HG02759 (cell line): ENCODE measurements around the gene SYT7.

Source experiments
- ATAC-seq: cut with Tn5 transposase; IDR thresholded peaks from one replicate; pipeline ENCODE4 v1.9.1; 2021; ENCODE audit warnings: mild to moderate bottlenecking, moderate library complexity; ENCODE audit not compliant: unreplicated experiment

The SYT7 gene

GRCh38 chr11:61522881-61523280 lies 58.0 kb downstream of the SYT7 start:
- no peak for ATAC-seq

- no peak for ATAC-seq
Observed at GRCh38 chr11:61518032-61518795, 62.7 kb downstream of the SYT7 start.

DNA sequence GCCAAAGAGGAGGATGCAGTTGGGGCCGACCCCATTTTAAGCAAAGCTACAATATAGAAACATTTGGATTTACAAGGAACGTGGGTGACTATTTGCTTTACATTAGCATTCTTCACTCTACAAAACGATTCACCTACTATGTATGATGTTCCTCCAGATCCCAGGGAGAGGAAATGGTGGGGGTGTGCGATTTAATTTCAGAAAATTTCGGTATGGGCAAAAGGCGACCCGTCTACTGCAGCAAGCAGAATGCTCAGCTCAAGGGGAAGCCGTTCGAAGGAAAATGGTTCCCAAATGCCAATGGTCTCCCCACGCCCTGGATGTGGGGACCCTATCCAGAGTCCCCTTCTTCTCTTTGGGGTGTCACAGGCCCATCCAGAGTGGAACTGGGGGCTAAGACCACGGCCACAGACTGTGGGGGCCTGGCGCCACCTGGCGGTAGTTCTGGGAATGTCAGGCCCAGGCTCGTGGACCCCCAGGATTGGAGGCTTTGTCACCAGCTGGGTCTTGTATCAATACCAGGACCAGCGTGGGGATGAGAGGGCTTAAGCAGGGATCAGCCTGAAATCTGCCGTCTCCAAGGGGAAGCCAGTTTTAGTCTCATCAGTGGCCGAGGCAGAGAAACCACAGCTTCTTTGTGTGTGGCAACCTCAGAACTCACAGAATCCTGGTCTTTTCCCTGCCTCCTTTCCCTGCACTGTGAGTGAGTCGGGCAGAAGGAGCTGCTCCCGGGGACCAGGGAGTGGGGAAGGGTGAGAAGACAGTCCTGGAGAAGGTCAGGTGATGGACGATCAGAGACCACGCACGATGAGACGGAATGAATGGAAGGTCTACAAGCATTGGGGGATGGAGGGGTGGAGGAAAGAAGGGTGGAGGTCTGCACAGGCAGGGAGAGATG lies 64.0 kb downstream of the SYT7 start:
- no peak for ATAC-seq

GRCh38 chr11:61516191-61516590 lies 64.7 kb downstream of the SYT7 start:
- ATAC-seq: no peak

DNA sequence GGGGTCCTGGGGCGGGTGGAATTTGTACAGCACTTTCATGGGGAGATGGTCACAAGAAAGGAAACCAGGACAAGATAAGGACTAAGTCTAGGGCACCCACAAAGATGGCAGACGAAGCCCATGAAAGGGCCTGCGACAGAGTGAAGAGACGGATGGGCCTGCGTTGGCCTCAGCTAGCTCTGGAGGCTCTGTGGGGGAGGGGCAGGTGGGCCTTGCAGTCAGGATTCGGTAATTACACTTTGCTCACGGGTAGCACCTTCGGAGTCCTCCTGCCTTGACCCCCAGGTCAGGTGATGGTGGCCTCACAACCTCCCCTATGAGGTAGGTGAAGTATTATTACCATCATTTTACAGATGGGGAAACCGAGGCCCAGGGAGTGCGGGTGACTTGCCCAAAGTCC lies 65.2 kb downstream of the SYT7 start:
- ATAC-seq: no peak

GRCh38 chr11:61514050-61514917 lies 66.6 kb downstream of the SYT7 start:
- ATAC-seq: no peak

- no peak for ATAC-seq
Observed at GRCh38 chr11:61513143-61513765, 67.6 kb downstream of the SYT7 start.

DNA sequence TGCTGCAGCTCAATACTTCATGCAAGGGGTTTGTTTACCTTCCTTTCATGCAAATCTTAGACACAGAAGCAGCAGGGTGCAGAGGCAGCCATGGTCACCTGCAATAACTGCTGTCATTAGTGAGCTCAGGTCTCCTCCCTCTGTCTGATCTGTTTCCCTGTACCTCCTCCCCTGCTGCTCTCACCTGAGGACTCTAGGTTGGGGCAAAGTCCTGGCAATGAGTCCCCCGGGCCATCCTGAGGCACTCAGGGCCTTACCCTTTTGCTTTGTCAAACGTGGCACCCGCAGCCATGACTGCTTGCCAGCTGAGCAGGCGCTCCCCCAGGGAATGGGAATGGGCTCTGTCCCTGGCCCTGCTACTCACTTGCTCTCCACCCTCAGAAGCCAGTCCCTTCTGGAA lies 68.4 kb downstream of the SYT7 start:
- ATAC-seq: no peak

DNA sequence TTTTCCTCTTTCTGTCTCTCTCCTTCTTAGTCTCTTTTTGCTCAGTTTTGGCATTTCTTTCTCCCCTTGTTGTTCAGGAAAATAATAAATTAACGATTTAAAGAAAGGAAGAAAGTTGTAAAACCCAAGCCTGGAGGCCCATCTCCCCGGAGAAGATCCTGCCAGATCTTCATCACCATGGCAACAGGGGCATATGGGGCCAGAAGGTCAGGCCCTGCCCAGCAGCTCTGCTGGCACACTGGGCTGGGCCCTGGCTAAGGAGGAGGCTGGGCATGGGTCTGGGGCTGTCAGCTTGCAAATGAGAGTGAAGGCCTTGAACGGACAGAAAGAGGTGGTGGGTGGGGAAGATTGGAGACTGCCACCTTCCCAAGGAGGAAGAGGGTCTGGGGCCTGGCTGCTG lies 69.5 kb downstream of the SYT7 start:
- ATAC-seq: no peak

DNA sequence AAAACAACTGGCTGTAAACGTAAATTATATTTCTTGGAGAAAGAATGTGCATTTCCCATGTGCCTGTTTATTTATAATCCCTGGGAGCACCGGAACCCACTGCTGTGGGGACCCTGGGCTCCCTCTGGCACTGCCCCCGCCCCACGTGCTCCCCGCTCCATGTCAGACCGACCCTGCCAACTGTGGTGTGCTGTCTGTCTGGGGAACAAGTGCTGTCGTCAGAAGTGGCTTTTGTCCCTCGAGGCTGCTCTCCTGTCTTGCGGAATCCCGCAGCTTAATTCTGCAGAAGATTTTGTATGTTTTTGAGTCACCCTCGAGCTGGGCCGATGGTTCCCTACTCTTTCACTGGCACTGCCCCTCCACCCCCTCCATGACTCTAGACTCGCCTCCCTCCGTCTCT lies 69.9 kb downstream of the SYT7 start:
- no peak for ATAC-seq

DNA sequence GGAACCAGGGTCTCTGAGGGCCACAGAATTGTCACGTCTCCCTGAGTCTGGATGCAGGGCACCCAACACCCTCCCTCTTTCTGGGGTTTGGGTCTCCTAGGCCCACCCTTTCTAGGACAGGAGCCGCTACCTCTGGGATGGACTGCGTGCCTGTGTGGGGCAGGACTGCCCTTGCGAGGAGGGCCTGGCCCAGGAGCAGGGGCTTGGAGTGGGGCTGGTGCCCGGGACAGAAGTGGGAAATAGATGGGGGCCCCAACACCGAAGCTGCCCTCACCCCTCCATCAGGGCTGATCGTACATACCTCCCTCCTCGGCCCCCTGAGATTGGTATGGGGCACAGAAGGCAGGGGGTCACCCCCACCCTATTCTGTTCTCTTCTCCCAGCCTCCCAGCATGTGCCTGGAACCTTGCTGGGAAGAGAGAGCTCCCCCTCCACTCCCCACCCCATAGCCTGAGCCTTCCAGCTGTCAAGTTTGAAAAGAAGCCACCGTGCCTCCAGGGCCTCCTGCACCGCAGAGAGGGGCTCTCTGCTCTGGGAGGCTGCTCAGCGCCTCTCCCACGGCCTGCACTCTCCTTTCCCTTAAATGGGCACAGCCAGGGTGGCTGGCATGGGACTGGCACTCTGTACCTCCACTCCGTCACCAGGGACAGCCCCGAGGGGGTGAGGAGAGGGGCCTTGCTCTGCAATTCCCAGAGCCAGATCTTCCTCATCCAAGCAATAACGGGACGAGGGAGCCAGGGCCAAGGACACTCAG lies 70.5 kb downstream of the SYT7 start:
- no peak for ATAC-seq

DNA sequence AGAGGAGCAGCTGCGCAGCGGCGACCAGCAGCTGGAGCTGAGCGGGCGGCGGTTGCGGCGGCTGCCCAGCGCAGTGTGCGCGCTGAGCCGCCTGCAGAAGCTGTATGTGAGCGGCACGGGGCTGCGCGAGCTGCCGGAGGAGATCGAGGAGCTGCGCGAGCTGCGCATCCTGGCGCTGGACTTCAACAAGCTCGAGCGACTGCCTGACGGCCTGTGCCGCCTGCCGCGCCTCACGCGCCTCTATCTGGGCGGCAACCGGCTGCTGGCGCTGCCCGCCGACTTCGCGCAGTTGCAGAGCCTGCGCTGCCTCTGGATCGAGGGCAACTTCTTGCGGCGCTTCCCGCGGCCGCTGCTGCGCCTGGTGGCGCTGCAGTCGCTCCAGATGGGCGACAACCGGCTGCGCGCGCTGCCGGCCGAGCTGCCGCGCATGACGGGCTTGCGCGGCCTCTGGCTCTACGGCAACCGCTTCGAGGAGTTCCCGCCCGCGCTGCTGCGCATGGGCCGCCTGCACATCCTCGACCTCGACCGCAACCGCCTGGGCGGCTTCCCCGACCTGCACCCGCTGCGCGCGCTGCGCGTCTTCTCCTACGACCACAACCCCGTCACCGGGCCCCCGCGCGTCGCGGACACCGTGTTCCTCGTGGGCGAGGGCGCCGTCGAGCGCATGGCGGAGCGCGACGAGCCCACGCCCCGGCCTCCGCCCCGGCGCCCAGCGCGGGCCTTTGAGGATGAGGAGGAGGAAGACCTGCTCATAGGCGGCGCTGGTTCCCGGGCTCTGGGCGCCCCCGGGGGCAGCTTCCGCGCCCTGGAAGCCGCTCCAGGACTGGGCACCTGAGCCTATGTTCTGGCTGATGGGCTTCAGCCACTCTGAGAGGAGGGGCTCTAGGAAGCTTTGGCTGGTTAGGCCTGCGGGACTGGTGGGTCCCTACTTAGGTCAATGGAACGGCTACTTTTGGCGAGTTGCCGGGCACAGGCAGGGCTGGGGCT lies 71.5 kb downstream of the SYT7 start:
- peak; percentile 87 for ATAC-seq

- peak; percentile 15 for ATAC-seq
Observed at GRCh38 chr11:61507962-61508861, 72.7 kb downstream of the SYT7 start, which contains the start of gene LRRC10B. TSS of gene LRRC10B (plus strand) at chr11:61508749. CDS start at chr11:61508999, 250 bp downstream.

DNA sequence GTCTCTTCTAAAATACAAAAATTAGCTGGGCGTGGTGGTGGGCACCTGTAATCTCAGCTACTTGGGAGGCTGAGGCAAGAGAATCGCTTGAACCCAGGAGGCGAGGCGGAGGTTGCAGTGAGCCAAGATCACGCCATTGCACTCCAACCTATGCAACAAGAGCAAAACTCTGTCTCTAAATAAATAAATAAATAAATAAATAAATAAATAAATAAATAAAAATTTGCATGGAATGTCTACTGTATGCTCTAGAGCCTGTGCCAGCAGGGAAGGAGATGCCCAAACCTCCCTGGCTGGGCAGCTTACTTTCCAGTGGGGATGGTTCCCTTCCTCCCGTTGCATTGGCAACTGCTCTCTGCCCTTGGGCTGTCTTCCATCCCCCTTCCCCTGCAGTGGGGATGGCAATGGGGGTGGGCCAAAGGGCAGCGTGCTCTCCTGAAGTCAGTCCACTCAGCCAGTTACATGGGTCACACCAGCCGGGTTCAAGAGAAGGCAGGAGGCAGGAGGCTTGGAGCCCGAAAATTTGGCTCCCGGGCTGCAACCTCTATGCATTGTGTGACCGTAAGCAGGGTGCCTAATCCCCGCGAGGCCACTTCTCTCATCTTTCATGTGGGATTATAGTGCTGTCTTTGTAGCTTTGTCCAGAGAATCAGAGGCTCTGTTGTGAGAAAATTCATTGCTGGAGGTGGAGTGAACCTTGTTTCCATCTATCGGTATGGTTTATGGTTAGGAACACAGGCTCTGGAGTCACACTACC lies 73.7 kb downstream of the SYT7 start:
- ATAC-seq: no peak

GRCh38 chr11:61505640-61506155 lies 75.2 kb downstream of the SYT7 start:
- no peak for ATAC-seq

GRCh38 chr11:61505106-61505505 lies 75.8 kb downstream of the SYT7 start:
- no peak for ATAC-seq
